GM21390 (cell line): ENCODE results near the gene DPM3.
"Not testable (repeated sequence)": the region's sequence is repeated elsewhere in the genome, so short reads cannot be mapped to it uniquely, and the experiment has no call there.

Source experiments
- ATAC-seq: cut with Tn5 transposase; IDR thresholded peaks from one replicate; pipeline ENCODE4 v1.9.1; 2021; ENCODE audit not compliant: unreplicated experiment

The DPM3 gene

GRCh38 chr1:155139895-155140629 lies at the start of gene DPM3:
Gene DPM3, minus strand, starts transcription at chr1:155140531. Its CDS starts 291 bp downstream, at chr1:155140240.
- peak; percentile 56 for ATAC-seq

GRCh38 chr1:155189926-155190325 lies 49.6 kb upstream of the DPM3 start:
- ATAC-seq: not testable (repeated sequence)

GRCh38 chr1:155188268-155188667 lies 47.9 kb upstream of the DPM3 start:
- no peak for ATAC-seq

GRCh38 chr1:155187456-155187891 lies 47.1 kb upstream of the DPM3 start:
- ATAC-seq: no peak

- no peak for ATAC-seq
Observed at GRCh38 chr1:155186794-155187455, 46.6 kb upstream of the DPM3 start.

GRCh38 chr1:155186067-155186793 lies 45.9 kb upstream of the DPM3 start:
- no peak for ATAC-seq

GRCh38 chr1:155185783-155186066 lies 45.4 kb upstream of the DPM3 start:
- no peak for ATAC-seq

GRCh38 chr1:155184835-155185782 lies 44.8 kb upstream of the DPM3 start:
- no peak for ATAC-seq

- ATAC-seq: no peak
Observed at GRCh38 chr1:155184351-155184811, 44.0 kb upstream of the DPM3 start.

GRCh38 chr1:155183775-155184221 lies 43.5 kb upstream of the DPM3 start:
- ATAC-seq: no peak

- ATAC-seq: no peak
Observed at GRCh38 chr1:155182052-155182550, 41.8 kb upstream of the DPM3 start.

GRCh38 chr1:155181371-155182051 lies 41.2 kb upstream of the DPM3 start:
- ATAC-seq: no peak

GRCh38 chr1:155179112-155180031 lies 39.0 kb upstream of the DPM3 start:
- ATAC-seq: no peak

GRCh38 chr1:155178441-155179111 lies 38.2 kb upstream of the DPM3 start:
- ATAC-seq: no peak

- ATAC-seq: no peak
Observed at GRCh38 chr1:155177918-155178281, 37.6 kb upstream of the DPM3 start.

- ATAC-seq: no peak
Observed at GRCh38 chr1:155177192-155177917, 37.0 kb upstream of the DPM3 start.

- ATAC-seq: no peak
Observed at GRCh38 chr1:155176544-155177071, 36.3 kb upstream of the DPM3 start.
